GM11168 (cell line): Measurements from ENCODE around the gene SPDYC.

Experiments used
- in situ Hi-C: fragments of 300-500 bp; cut with MboI; formaldehyde crosslinking; loops from one replicate; pipeline ENCODE4 v1.12.0; 2022; ENCODE audit warnings: low sequenced_read_pairs; ENCODE audit not compliant: unreplicated experiment

SPDYC gene

DNA sequence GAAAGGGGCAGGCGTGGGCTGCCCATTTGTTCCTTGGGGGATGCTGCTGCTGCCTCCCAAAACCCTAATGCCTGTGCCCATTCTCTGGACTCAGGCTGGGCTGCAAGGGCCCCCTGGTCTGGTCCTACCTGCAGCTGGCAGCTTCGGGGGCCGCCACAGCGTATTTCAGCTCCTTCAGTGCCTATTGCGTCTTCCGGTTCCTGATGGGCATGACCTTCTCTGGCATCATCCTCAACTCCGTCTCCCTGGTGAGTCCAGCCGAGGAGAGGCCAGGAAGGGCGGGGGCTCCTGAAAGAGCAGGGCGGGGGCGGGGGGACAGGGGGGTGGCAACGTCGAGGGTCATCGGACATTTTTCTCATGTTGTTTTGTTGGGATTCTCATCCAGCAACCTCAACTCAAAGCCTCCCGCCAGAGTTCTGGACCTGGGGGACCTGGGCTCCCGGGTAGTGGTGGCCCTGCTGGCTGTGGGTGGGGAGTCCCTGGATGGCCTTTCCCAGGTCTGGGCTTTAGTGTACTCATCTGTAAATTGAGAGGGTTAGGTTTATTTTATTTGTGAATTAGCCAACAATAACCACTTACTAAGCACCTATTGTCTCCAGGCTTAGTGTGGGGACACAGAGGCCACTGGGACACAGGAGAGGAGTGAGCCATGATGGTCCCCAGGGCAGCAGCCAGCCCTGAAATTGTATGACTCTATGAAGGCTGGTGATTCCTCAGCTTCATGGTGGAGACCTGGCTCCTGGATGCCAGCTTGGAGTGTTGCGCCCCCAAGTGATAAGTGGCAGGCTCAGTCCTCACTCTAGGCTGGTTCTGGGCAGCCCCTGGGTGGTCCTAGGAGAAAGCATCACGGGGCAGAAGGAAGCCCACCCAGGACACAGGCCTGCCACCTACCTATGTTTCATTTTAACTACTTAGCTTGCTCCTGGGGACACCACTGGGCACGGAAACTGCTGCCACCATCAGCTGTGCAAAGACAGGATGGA is 47.7 kb downstream of the SPDYC start:
- in situ Hi-C loops = no loop called here

DNA sequence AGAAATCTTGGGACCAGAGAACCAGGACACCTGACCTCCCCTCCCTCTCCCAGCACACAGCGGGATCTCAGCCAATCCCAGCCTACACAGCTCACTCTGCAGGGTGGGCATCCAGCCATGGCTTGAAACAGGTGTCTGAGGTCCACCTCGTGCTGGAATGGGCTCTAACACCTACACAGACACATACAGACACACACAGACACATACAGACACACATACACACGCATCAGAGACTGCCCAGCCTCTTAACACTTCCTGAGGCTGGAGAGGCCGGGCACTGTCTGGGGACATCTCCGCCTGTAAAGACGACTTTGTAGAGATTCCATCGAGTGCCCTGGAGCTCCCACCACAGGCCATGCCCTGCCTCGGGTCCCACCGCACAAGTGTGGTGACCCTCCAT is 48.4 kb downstream of the SPDYC start:
- in situ Hi-C loops = no loop called here

DNA sequence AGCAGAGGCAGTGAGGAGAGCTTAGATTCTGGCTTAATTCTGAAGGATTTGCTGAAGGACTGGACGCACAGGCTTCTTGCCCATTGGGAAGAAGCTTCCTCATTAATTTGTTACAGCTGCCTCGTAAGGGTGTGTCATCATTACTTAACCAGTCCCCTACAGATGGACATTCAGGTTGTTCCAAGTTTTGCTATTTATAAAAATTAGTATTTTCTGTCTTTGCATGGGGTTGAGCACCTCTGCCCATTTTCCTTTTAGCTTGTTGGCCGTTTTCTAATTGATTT is 49.8 kb downstream of the SPDYC start:
- in situ Hi-C loops = no loop called here

DNA sequence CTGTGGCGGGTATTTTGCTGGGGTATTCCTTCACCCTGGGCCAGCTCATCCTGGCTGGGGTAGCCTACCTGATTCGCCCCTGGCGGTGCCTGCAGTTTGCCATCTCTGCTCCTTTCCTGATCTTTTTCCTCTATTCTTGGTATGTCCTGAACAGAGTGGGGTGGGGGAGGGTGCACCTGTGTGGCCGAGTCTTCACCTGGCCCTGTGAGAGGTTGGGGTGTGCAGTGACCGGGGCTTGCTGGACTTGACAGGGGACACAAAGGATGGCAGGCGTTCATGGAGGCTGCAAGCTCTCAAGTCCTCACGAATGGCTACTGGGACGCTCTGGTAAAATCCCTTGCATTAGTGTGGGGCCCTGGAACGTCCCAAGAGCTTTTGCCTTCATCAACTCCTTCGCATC is 51.0 kb downstream of the SPDYC start:
- in situ Hi-C loops = no loop called here
